Liver (tissue), 9 donors: ENCODE measurements around the gene CFAP70. TPM values are rescaled to one million over a fixed set of nuclear protein-coding genes. Genes with fewer than 3 reads are reported as not detected.

Experiments used
- DNase-seq: peaks from one replicate; pipeline ENCODE4 v3.0.0-alpha.2; 2017; ENCODE audit warnings: low spot score
- H3K27ac ChIP-seq, 2 donors: one replicate each; pipeline ENCODE4 v1.7.0; 2013; ENCODE audit warnings: inconsistent platforms in 2 of 2, low read length in 2 of 2, control low read depth in 1 of 2, low read depth in 1 of 2, mild to moderate bottlenecking in 1 of 2
- H3K27me3 ChIP-seq, 4 donors: one replicate each; pipeline versions ENCODE4 v1.6.1 to v1.7.0; 2013; ENCODE audit warnings: low read length in 3 of 4, inconsistent platforms in 1 of 4, mild to moderate bottlenecking in 1 of 4, moderate library complexity in 1 of 4; ENCODE audit not compliant: control insufficient read depth in 4 of 4, insufficient read depth in 4 of 4
- H3K36me3 ChIP-seq, 4 donors: one replicate each; pipeline versions ENCODE4 v1.6.1 to v1.7.0; 2013; ENCODE audit warnings: low read length in 3 of 4, mild to moderate bottlenecking in 3 of 4, low read depth in 1 of 4, moderate library complexity in 1 of 4; ENCODE audit not compliant: control insufficient read depth in 4 of 4, insufficient read depth in 3 of 4
- H3K4me1 ChIP-seq, 4 donors: one replicate each; pipeline versions ENCODE4 v1.6.1 to v1.7.0; 2013; ENCODE audit warnings: low read length in 3 of 4, mild to moderate bottlenecking in 3 of 4, moderate library complexity in 1 of 4; ENCODE audit not compliant: control insufficient read depth in 4 of 4, insufficient read depth in 4 of 4
- H3K4me3 ChIP-seq, 3 donors: one replicate each; pipeline versions ENCODE4 v1.6.1 to v1.7.0; 2013; ENCODE audit warnings: low read length in 3 of 3, control low read depth in 1 of 3, low read depth in 1 of 3, mild to moderate bottlenecking in 1 of 3
- H3K9ac ChIP-seq, 2 donors: one replicate each; pipeline ENCODE4 v1.7.0; 2013; ENCODE audit warnings: low read length in 2 of 2, mild to moderate bottlenecking in 2 of 2, moderate library complexity in 2 of 2, control low read depth in 1 of 2, low read depth in 1 of 2
- H3K9me3 ChIP-seq, 4 donors: one replicate each; pipeline versions ENCODE4 v1.6.1 to v1.7.0; 2013; ENCODE audit warnings: low read length in 3 of 4; ENCODE audit not compliant: control insufficient read depth in 4 of 4
- CTCF ChIP-seq: fragments of 150-350 bp; IDR thresholded peaks from 2 replicates; pipeline ENCODE4 v1.5.1; 2017; ENCODE audit warnings: improper control_type of control experiment, low read depth, low read length; ENCODE audit not compliant: missing input control
- EGR1 ChIP-seq, 2 donors: IDR thresholded peaks; 2 replicates each; pipeline ENCODE4 v1.6.1; 2016 to 2018; ENCODE audit warnings: antibody characterized with exemption in 2 of 2, low read depth in 2 of 2
- FOXA1 ChIP-seq: IDR thresholded peaks from 2 replicates; pipeline ENCODE4 v1.6.1; 2016; ENCODE audit warnings: antibody characterized with exemption
- FOXA2 ChIP-seq: IDR thresholded peaks from 2 replicates; pipeline ENCODE4 v1.6.1; 2016; ENCODE audit warnings: antibody characterized with exemption
- GABPA ChIP-seq, 2 donors: IDR thresholded peaks in 1 of 2; conservative IDR thresholded peaks in 1 of 2; 2 replicates each; pipeline ENCODE4 v1.6.1; 2016; ENCODE audit warnings: antibody characterized with exemption in 2 of 2, mild to moderate bottlenecking in 1 of 2, moderate library complexity in 1 of 2
- HNF4A ChIP-seq, 2 donors: conservative IDR thresholded peaks; 2 replicates each; pipeline ENCODE4 v1.6.1; 2016; ENCODE audit warnings: antibody characterized with exemption in 2 of 2, mild to moderate bottlenecking in 2 of 2
- NR2F2 ChIP-seq: IDR thresholded peaks from 2 replicates; pipeline ENCODE4 v1.6.1; 2016; ENCODE audit warnings: antibody characterized with exemption
- RAD21 ChIP-seq, 2 donors: IDR thresholded peaks; 2 replicates each; pipeline ENCODE4 v1.6.1; 2016; ENCODE audit warnings: antibody characterized with exemption in 2 of 2, mild to moderate bottlenecking in 2 of 2
- REST ChIP-seq: IDR thresholded peaks from 2 replicates; pipeline ENCODE4 v1.6.1; 2016; ENCODE audit warnings: antibody characterized with exemption, mild to moderate bottlenecking
- RXRA ChIP-seq, 2 donors: IDR thresholded peaks; 2 replicates each; pipeline ENCODE4 v1.6.1; 2017 to 2018; ENCODE audit warnings: antibody characterized with exemption in 2 of 2, mild to moderate bottlenecking in 1 of 2
- SP1 ChIP-seq: IDR thresholded peaks from 2 replicates; pipeline ENCODE4 v1.6.1; 2018; ENCODE audit warnings: antibody characterized with exemption, mild to moderate bottlenecking
- TAF1 ChIP-seq: conservative IDR thresholded peaks from 2 replicates; pipeline ENCODE4 v1.6.1; 2016; ENCODE audit warnings: antibody characterized with exemption, mild to moderate bottlenecking
- ZBTB33 ChIP-seq: IDR thresholded peaks from 2 replicates; pipeline ENCODE4 v1.6.1; 2016; ENCODE audit warnings: antibody characterized with exemption
- WGBS: extraction: QIAGEN DNeasy Blood & Tissue Kit; methylation state at CpG from one replicate; pipeline ENCODE4 v1.1.7; 2013; 5-methylcytosine and 5-hydroxymethylcytosine counted together
- polyA plus RNA-seq, 2 donors: library from polyadenylated mRNA; stranded (reverse) in 1 of 2; unstranded in 1 of 2; fragments of 200-250 nt in 1 of 2; fragments of >200 nt in 1 of 2; fragmentation: Nextera tagmentation in 1 of 2; extraction: Ambion mirVana in 1 of 2; gene quantifications; one replicate each; pipeline versions ENCODE4 v1.2.1 to v1.2.3, GENCODE V29; 2013 to 2015
- total RNA-seq, 2 donors: library from RNA; depleted of rRNA; stranded (reverse); fragments of >200 nt; gene quantifications; one replicate each; pipeline ENCODE4 v1.2.3, GENCODE V29; 2014
- TF ChIP-seq, protein P1 (sequence below): IDR thresholded peaks from 2 replicates; pipeline ENCODE4 v1.6.1; 2016; ENCODE audit warnings: antibody characterized with exemption
- TF ChIP-seq, protein P2 (sequence below): IDR thresholded peaks from 2 replicates; pipeline ENCODE4 v1.6.1; 2016; ENCODE audit warnings: antibody characterized with exemption
- donor health status: healthy.
- donor health status: healthy.
- donor health status: healthy.
- donor health status: healthy.
- donor health status: healthy.

The CFAP70 gene
- total and polyA plus RNA-seq, 4 donors: 0.46 to 2.3 (median 0.80) TPM

GRCh38 chr10:73368238-73368637, 9.6 kb upstream of the CFAP70 start:
- WGBS: 97% methylated on average over 4 of the region's 4 CpGs

GRCh38 chr10:73366381-73367298, 8.0 kb upstream of the CFAP70 start:
- H3K27me3 ChIP-seq: no peaks in the 10 kb centered on the region
- H3K27ac ChIP-seq: no peak overlapping the region
- no peak overlapping the region for H3K9ac ChIP-seq
- H3K4me1 ChIP-seq: no peaks in the 10 kb centered on the region
- DNase-seq: no peak
- H3K4me3 ChIP-seq: no peak overlapping the region
- H3K36me3 ChIP-seq: peaks cover 13 to 43% (median 19%) of the 10 kb centered on the region in 4 donors
- H3K9me3 ChIP-seq: no peaks in the 10 kb centered on the region
- TF ChIP-seq FOXA1 (no peak), REST (no peak), TAF1 (no peak), SP1 (no peak), RXRA (IDR thresholded peaks at IDR 0.05) (no peak), RAD21 (IDR thresholded peaks at IDR 0.05) (no peak), EGR1 (IDR thresholded peaks at IDR 0.05; ENCODE audit: low read depth in 2 of 2) (no peak), ZBTB33 (no peak), HNF4A (conservative IDR thresholded peaks at IDR 0.05) (no peak), CTCF (no peak), FOXA2 (no peak)
- TF ChIP-seq, protein P1, sequence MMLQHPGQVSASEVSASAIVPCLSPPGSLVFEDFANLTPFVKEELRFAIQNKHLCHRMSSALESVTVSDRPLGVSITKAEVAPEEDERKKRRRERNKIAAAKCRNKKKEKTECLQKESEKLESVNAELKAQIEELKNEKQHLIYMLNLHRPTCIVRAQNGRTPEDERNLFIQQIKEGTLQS: no peak
- 96% methylated on average over 6 of the region's 6 CpGs for WGBS

More at GRCh38 chr10:73368238-73368637, 9.6 kb upstream of the CFAP70 start:
- Histone ChIP-seq H3K36me3 (peaks cover 16 to 48% (median 23%) of the 10 kb centered on the region in 4 donors), H3K4me1 (no peaks in the 10 kb centered on the region), H3K9ac (no peak overlapping the region), H3K9me3 (no peaks in the 10 kb centered on the region), H3K4me3 (no peak overlapping the region), H3K27me3 (no peaks in the 10 kb centered on the region), H3K27ac (no peak overlapping the region)
- no peak for DNase-seq
- TF ChIP-seq GABPA (IDR thresholded peaks at IDR 0.05 in 1 of 2, conservative IDR thresholded peaks at IDR 0.05 in 1 of 2): no peak
- TF ChIP-seq HNF4A (conservative IDR thresholded peaks at IDR 0.05): no peak
- TF ChIP-seq, protein P2, sequence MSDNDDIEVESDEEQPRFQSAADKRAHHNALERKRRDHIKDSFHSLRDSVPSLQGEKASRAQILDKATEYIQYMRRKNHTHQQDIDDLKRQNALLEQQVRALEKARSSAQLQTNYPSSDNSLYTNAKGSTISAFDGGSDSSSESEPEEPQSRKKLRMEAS: no peak
- TF ChIP-seq FOXA1: no peak
- TF ChIP-seq NR2F2: no peak
